NCI-H446 (cell line): ENCODE results near the gene CYP26B1.

Experiments
- DNase-seq, 2 experiments: peaks; one replicate each; lab custom pipeline; 2025; lab: John Stamatoyannopoulos, UW

Gene CYP26B1

GRCh38 chr2:72083751-72084583 is 63.7 kb downstream of the CYP26B1 start:
- DNase-seq: no peak

GRCh38 chr2:72082887-72083286 is 64.8 kb downstream of the CYP26B1 start:
- DNase-seq: no peak

- DNase-seq: no peak
Observed at GRCh38 chr2:72082021-72082601, 65.6 kb downstream of the CYP26B1 start.

- no peak for DNase-seq
Observed at GRCh38 chr2:72081451-72081850, 66.2 kb downstream of the CYP26B1 start.

GRCh38 chr2:72080286-72081145 is 67.1 kb downstream of the CYP26B1 start:
- DNase-seq: no peak
